Measurements from ENCODE around the gene ARHGAP26. TPM values are rescaled to one million over a fixed set of nuclear protein-coding genes. Genes with fewer than 3 reads are reported as not detected.

ARHGAP26 gene
- total and polyA plus RNA-seq, 4 donors = 5.4 to 52.3 (median 30.4) TPM

DNA sequence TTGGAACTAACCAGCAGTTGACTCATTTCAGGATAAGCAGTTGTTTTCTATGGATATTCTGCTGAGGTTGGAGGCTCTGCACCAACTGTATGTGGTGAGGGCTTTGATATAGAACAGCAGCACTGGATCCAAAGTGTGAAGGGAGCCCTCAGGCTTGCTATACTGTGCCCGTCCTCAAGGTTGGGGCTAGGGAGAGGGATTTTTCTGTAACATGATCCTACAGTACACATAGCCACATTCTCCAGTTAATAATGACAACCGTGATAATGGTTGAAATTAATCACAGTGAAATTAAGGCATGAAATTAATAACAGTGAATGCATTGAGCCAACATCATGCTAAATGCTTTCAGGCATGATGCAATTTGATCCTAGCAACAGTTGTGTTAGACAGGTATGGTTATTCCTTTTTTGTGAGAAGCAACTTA, 36.7 kb downstream of the ARHGAP26 start:
- peak overlapping the region in 1 of 2 donors; percentile 66 for H3K27ac ChIP-seq (ENCODE audit: low read depth in 1 of 2, low read length in 1 of 2)
- 85 to 91% methylated on average over 2 of the region's 2 CpGs for WGBS, 2 donors
- no peak for ATAC-seq (ENCODE audit: insufficient read depth, low FRiP score)

DNA sequence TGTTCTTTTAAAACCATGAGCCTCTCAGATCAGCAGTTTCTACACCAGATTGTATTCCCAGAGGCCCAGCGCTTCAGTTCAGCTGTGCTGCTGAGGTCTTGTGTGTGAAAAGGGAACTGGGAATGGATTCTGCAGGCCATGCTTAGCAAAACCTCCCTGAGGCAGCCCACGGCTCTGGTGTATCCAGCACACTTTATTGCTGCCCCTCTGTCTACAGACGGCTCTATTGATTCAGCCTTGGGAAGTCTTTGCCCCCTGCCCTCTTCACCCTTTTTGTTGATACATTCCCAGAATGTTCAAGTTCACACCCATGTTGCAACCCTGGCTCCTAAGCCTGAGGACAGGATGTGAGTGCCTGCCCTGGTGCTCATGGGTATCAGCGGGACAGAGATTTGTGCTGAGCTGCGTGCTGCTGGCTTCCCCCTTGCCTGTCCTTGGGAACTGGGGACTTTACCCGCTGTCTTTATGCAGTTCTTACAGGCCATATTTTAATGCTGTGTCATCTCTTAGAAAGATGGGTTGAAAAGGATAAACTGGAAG, 37.3 kb downstream of the ARHGAP26 start:
- peak overlapping the region in 1 of 2 donors; percentile 46 for H3K27ac ChIP-seq (ENCODE audit: low read depth in 1 of 2, low read length in 1 of 2)
- DNase-seq (no peak), ATAC-seq (ENCODE audit: insufficient read depth, low FRiP score) (peak; percentile 54)
- no peaks in the 10 kb centered on the region for H3K9me3 ChIP-seq (ENCODE audit: control insufficient read depth in 4 of 4, insufficient read depth in 3 of 4, low read length in 3 of 4)
- no peaks in the 10 kb centered on the region for H3K36me3 ChIP-seq (ENCODE audit: control insufficient read depth in 4 of 4, insufficient read depth in 4 of 4, low read length in 4 of 4)
- no peaks in the 10 kb centered on the region for H3K27me3 ChIP-seq (ENCODE audit: control insufficient read depth in 3 of 3, insufficient read depth in 3 of 3, low read length in 2 of 3)
- 51 to 58% methylated on average over 6 of the region's 6 CpGs for WGBS, 2 donors
- no peak overlapping the region for H3K9ac ChIP-seq (ENCODE audit: insufficient read depth in 1 of 2, low read length in 2 of 2)
- TF ChIP-seq, protein P1, sequence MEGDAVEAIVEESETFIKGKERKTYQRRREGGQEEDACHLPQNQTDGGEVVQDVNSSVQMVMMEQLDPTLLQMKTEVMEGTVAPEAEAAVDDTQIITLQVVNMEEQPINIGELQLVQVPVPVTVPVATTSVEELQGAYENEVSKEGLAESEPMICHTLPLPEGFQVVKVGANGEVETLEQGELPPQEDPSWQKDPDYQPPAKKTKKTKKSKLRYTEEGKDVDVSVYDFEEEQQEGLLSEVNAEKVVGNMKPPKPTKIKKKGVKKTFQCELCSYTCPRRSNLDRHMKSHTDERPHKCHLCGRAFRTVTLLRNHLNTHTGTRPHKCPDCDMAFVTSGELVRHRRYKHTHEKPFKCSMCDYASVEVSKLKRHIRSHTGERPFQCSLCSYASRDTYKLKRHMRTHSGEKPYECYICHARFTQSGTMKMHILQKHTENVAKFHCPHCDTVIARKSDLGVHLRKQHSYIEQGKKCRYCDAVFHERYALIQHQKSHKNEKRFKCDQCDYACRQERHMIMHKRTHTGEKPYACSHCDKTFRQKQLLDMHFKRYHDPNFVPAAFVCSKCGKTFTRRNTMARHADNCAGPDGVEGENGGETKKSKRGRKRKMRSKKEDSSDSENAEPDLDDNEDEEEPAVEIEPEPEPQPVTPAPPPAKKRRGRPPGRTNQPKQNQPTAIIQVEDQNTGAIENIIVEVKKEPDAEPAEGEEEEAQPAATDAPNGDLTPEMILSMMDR (IDR thresholded peaks at IDR 0.05; ENCODE audit: control extremely low read depth, extremely low read depth) = no peak
- peaks cover 0 to 45% (median 11%) of the 10 kb centered on the region in 5 donors for H3K4me1 ChIP-seq (ENCODE audit: control insufficient read depth in 5 of 5, insufficient read depth in 5 of 5, low read length in 5 of 5)
- no peak overlapping the region for H3K4me3 ChIP-seq

More for the DNA sequence above, 36.7 kb downstream of the ARHGAP26 start:
- Histone ChIP-seq H3K36me3 (ENCODE audit: control insufficient read depth in 4 of 4, insufficient read depth in 4 of 4, low read length in 4 of 4) (no peaks in the 10 kb centered on the region), H3K9me3 (ENCODE audit: control insufficient read depth in 4 of 4, insufficient read depth in 3 of 4, low read length in 3 of 4) (no peaks in the 10 kb centered on the region), H3K4me1 (ENCODE audit: control insufficient read depth in 5 of 5, insufficient read depth in 5 of 5, low read length in 5 of 5) (peaks cover 2 to 46% (median 11%) of the 10 kb centered on the region in 5 donors), H3K4me3 (no peak overlapping the region), H3K27me3 (ENCODE audit: control insufficient read depth in 3 of 3, insufficient read depth in 3 of 3, low read length in 2 of 3) (no peaks in the 10 kb centered on the region), H3K9ac (ENCODE audit: insufficient read depth in 1 of 2, low read length in 2 of 2) (no peak overlapping the region)
- no peak for DNase-seq
- TF ChIP-seq, protein P1 (IDR thresholded peaks at IDR 0.05; ENCODE audit: control extremely low read depth, extremely low read depth) = no peak

DNA sequence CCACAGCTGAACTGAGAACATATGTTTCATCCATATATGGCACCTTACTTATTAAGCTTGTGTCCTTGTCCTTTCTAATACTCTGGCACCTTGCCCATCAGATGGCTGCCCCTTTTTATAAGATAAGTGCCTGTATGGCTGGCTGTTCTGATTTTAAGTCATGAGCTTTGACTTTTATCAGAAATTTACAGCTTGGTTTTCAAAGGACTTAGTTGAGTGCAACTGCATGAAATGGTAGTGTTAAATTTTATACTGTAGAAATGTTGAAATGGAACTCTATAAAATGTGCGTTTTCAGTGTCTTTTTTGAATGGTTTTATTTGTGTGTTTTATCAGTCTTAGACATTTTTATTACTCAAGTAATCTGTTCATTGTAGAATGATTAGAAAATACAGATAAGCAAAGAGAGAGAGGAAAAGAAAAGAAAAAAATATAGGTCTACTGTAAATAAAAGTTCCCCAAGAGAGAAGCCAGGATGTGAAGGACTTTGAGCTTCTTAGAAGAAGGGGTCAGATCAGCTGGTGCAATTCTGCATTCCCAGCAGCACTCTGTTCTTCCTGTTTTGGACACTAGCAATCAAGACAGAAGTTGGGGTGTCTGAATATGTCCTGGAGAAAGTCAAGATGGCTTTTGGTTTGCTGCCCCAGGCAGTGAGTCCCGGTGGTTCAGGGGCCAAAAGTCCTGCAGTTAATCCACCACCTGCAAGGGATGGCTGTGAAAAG, 38.9 kb downstream of the ARHGAP26 start:
- no peak overlapping the region for H3K27ac ChIP-seq (ENCODE audit: low read depth in 1 of 2, low read length in 1 of 2)
- WGBS, 2 donors = 81 to 91% methylated on average over 2 of the region's 2 CpGs
- peaks cover 0 to 43% (median 11%) of the 10 kb centered on the region in 5 donors for H3K4me1 ChIP-seq (ENCODE audit: control insufficient read depth in 5 of 5, insufficient read depth in 5 of 5, low read length in 5 of 5)
- no peaks in the 10 kb centered on the region for H3K9me3 ChIP-seq (ENCODE audit: control insufficient read depth in 4 of 4, insufficient read depth in 3 of 4, low read length in 3 of 4)
- no peak for ATAC-seq (ENCODE audit: insufficient read depth, low FRiP score)
- no peak for DNase-seq
- H3K36me3 ChIP-seq (ENCODE audit: control insufficient read depth in 4 of 4, insufficient read depth in 4 of 4, low read length in 4 of 4) = no peaks in the 10 kb centered on the region
- H3K9ac ChIP-seq (ENCODE audit: insufficient read depth in 1 of 2, low read length in 2 of 2) = no peak overlapping the region
- no peaks in the 10 kb centered on the region for H3K27me3 ChIP-seq (ENCODE audit: control insufficient read depth in 3 of 3, insufficient read depth in 3 of 3, low read length in 2 of 3)
- TF ChIP-seq, protein P1 (IDR thresholded peaks at IDR 0.05; ENCODE audit: control extremely low read depth, extremely low read depth) = no peak
- H3K4me3 ChIP-seq = no peak overlapping the region

All from lung (tissue), 12 donors.